WERI-Rb-1 (cell line): ENCODE results near the gene RSRP1.
"Not testable (repeated sequence)": the region's sequence is repeated elsewhere in the genome, so short reads cannot be mapped to it uniquely, and the experiment has no call there.

Source experiments
- DNase-seq: peaks from one replicate; pipeline ENCODE4 v3.0.0-alpha.2; 2020
- H3K27ac ChIP-seq: fragments of 250-450 bp; sonication (Bioruptor Pico); 2 replicates; pipeline ENCODE4 v1.5.1; 2020; ENCODE audit warnings: mild to moderate bottlenecking, moderate library complexity
- H3K27me3 ChIP-seq: fragments of 250-450 bp; sonication (Bioruptor Pico); 2 replicates; pipeline ENCODE4 v1.5.1; 2021; ENCODE audit warnings: mild to moderate bottlenecking, low read depth, moderate library complexity; ENCODE audit not compliant: insufficient read depth, severe bottlenecking
- H3K36me3 ChIP-seq: fragments of 250-450 bp; sonication (Bioruptor Pico); 2 replicates; pipeline ENCODE4 v1.5.1; 2020; ENCODE audit warnings: mild to moderate bottlenecking, moderate library complexity
- H3K4me3 ChIP-seq: 2 replicates; pipeline ENCODE4 v1.5.1; 2011; ENCODE audit warnings: low read depth, mild to moderate bottlenecking, control low read depth, low read length
- H3K9me3 ChIP-seq: fragments of 250-450 bp; sonication (Bioruptor Pico); 2 replicates; pipeline ENCODE4 v1.5.1; 2021; ENCODE audit warnings: mild to moderate bottlenecking, moderate library complexity; ENCODE audit not compliant: severe bottlenecking
- TF ChIP-seq, protein P1 (sequence below): IDR thresholded peaks from 2 replicates; pipeline ENCODE4 v1.5.1; 2011; ENCODE audit warnings: low read depth, mild to moderate bottlenecking, control low read depth, inconsistent platforms, low read length

Gene RSRP1

DNA sequence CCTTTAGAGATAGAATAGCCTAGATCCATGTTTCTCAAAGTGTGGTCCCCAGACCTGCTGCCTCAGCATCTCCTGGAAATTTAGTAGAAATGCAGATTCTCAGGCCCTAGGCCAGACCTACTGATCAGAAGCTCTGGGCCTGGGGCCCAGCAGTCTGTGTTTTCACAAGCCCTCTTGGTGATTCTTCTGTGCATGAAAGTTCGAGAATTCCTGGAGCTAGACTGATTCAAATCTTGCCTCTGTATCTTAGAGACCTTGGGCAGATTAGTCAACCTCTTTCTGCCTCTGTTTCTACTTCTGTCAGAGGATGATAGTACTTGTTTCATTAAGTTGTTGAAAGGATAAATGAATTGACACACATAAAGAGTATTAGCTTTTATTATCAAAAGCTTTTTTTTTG is 30.0 kb upstream of the RSRP1 start:
- not testable (repeated sequence) for H3K9me3 ChIP-seq, H3K27me3 ChIP-seq

DNA sequence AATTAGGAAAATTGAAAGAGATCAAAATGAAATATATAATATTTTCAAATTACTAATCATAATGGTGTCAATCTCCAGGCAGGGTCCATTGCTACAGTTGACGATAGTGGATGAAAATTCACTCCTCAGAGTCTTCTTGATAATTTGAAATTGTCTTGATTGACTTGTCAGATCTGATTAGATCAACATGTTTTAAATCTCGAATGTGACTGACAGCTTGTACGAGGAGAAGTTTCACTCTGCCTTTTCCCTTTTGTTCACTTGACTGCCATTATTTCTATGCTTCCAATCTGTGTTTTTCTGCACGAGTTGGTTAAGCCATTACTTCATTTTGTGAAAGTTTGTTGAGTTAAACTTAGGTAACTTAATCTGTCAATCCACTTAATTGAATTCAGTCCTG is 28.4 kb upstream of the RSRP1 start:
- H3K4me3 ChIP-seq, H3K36me3 ChIP-seq, DNase-seq, H3K9me3 ChIP-seq, H3K27ac ChIP-seq, H3K27me3 ChIP-seq: not testable (repeated sequence)

More for the DNA sequence above, 30.0 kb upstream of the RSRP1 start:
- H3K36me3 ChIP-seq, DNase-seq, H3K27ac ChIP-seq, H3K4me3 ChIP-seq: not testable (repeated sequence)

DNA sequence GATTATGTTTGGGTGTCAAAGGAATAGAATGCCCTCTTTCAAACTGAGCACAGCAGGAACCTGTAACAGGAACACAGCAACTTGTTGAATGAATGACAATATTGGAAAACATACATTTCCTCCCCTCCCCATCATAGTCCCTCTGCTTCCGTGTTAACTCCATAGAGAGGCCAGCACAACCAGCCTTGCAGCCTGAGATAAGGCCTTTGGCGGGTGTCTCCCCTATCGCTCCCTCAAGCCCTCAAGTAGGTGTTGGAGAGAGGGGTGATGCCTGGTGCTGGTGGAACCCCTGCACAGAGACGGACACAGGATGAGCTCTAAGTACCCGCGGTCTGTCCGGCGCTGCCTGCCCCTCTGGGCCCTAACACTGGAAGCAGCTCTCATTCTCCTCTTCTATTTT is 25.0 kb upstream of the RSRP1 start, which contains the start of gene RHD:
Gene RHD (plus strand): TSS at position 272 of the 400 bp plus-strand sequence. CDS start 39 bp downstream, at position 311.
- not testable (repeated sequence) for H3K9me3 ChIP-seq, H3K27me3 ChIP-seq, H3K4me3 ChIP-seq, H3K27ac ChIP-seq, DNase-seq, H3K36me3 ChIP-seq

DNA sequence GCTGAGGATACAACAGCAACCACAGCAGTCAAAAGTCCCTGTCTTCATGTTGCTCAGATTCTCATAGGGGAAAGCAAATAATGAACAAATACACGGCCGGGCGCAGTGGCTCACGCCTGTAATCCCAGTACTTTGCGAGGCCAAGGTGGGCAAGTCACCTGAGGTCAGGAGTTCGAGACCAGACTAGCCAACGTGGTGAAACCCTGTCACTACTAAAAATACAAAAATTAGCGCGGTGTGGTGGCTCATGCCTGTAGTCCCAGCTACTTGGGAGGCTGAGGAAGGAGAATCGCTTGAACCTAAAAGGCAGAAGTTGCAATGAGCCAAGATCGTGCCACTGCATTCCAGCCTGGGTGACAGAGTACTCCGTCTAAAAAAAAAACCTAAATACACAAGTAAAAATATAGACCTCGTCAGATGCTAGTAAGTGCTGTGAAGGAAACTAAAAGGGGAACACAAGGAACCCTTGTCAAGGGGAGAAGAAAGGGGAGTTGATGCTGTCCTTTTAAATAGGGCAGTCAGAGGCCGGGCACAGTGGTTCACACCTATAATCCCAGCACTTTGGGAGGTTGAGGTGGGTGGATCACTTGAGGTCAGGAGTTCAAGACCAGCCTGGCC is 21.0 kb upstream of the RSRP1 start:
- H3K27ac ChIP-seq, H3K27me3 ChIP-seq, H3K9me3 ChIP-seq, DNase-seq, H3K36me3 ChIP-seq: not testable (repeated sequence)
- H3K4me3 ChIP-seq = peak overlapping the region; percentile 46

DNA sequence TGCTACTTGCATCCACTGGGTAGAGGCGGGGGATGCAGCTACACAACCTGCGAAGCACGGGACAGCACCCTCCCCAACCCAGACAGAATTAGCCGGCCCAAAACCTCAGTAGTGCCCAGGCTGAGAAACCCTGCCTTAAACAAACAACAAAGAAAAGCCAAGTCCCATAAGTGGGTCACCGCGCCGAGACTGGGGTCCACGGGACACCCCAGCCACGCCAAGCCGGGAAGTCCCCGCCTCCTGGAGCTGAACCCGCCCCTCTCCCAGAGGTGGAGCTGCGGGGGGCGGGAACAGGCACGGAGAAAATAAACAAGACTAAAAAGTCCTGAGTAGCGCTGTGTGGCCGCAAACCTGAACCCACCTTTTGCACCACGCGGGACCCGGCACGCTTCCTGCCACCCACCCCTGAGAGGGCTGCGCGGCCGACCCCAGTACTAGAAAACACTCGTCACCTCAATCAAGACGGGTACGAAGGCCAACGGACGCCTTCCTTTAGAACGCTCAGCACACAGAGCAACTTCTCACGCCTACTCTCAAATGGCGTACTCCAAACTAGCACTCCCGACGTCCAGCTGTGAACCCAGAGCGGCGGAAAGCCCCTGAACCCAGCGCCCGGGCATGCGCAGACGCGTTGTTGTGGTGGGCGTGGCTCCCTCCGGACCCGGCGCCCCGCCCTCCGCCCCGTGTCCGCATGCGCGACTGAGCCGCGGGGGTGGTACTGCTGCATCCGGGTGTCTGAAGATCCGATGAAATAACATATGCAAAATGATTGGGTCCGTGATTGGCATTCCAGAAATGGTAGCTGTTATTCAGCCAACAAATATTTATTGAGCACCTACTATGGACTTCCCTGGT is 20.3 kb upstream of the RSRP1 start:
- H3K27ac ChIP-seq, H3K9me3 ChIP-seq, H3K36me3 ChIP-seq, H3K27me3 ChIP-seq: not testable (repeated sequence)
- peak; percentile 63 for DNase-seq
- peak overlapping the region; percentile 46 for H3K4me3 ChIP-seq

DNA sequence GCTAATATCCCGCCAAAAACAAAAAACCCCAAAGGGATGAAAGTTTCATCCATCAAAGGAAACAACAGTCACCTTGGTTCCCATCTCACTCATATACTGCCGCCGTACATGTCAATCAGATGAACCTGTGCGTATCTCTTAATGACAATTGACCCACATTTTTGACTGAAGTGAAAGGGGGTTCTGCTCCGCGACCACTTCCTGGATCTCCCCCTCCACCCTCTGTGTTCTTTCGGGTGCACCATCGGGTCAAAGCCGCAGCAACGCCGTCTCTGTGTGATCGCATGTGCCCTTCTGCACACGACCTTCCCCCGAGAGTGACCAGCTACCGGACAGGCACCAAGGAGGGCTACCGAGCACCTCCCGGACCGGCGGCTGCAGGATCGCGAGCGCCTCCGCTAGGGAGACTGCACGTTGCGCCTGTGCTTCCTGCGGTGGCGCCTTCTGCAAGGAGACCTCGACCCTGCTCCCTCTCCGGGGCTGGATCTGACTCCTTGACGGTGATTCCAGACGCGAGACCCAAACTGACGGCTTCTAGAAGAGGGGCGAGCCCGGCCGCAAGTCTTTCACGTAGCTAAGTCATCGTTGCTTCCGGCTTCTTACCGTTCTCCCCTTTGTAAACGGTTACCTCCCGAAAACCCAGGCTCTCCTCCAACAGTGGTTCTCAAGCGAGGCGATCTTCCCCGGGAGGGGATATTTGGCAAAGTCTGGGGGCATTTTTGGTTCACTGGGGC is 19.5 kb upstream of the RSRP1 start:
- H3K36me3 ChIP-seq, H3K27ac ChIP-seq, H3K27me3 ChIP-seq, DNase-seq, H3K9me3 ChIP-seq: not testable (repeated sequence)
- H3K4me3 ChIP-seq = peak overlapping the region; percentile 46

DNA sequence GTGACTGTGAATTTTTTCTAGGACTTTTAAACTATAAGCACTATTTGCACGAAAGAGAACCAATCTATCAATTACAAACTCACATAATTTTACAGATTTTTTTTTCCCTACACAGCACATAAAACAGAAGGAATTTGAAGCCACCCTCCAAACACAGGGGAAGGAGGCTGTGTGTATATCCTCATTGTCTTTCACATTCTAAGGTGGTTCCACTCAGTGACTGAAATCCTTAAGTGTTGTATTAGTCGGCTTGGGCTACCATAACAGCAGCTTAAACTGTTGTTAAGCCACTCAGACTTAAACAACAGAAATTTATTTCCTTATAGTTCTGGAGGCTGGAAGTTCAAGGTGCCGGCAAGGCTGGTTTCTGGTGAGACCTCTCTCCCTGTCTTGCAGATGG is 13.1 kb upstream of the RSRP1 start:
- not testable (repeated sequence) for H3K27me3 ChIP-seq, H3K36me3 ChIP-seq, H3K27ac ChIP-seq, H3K9me3 ChIP-seq, DNase-seq, H3K4me3 ChIP-seq

DNA sequence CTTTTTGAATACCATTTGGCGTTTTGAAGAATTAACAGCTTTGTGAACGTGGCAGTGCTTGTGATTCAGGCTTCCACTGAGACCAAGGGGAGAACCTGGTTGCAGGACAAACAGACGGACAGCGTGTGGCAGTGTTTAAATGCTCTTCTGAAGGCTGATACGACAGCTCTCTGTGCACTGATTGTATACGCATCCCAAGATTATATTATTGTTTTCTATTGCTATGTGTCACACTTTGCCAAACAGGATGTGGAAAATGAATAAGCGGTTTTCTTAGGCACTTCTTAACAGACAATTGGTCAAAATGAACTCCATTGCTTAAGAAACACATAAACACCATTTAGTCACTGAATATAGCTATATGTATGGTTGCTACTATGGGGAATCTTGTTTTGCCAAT is 12.6 kb upstream of the RSRP1 start:
- H3K9me3 ChIP-seq, H3K36me3 ChIP-seq, H3K27ac ChIP-seq, H3K27me3 ChIP-seq, H3K4me3 ChIP-seq, DNase-seq: not testable (repeated sequence)
- TF ChIP-seq, protein P1, sequence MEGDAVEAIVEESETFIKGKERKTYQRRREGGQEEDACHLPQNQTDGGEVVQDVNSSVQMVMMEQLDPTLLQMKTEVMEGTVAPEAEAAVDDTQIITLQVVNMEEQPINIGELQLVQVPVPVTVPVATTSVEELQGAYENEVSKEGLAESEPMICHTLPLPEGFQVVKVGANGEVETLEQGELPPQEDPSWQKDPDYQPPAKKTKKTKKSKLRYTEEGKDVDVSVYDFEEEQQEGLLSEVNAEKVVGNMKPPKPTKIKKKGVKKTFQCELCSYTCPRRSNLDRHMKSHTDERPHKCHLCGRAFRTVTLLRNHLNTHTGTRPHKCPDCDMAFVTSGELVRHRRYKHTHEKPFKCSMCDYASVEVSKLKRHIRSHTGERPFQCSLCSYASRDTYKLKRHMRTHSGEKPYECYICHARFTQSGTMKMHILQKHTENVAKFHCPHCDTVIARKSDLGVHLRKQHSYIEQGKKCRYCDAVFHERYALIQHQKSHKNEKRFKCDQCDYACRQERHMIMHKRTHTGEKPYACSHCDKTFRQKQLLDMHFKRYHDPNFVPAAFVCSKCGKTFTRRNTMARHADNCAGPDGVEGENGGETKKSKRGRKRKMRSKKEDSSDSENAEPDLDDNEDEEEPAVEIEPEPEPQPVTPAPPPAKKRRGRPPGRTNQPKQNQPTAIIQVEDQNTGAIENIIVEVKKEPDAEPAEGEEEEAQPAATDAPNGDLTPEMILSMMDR = peak; percentile 32; the same call in 1 of the 2 replicates

DNA sequence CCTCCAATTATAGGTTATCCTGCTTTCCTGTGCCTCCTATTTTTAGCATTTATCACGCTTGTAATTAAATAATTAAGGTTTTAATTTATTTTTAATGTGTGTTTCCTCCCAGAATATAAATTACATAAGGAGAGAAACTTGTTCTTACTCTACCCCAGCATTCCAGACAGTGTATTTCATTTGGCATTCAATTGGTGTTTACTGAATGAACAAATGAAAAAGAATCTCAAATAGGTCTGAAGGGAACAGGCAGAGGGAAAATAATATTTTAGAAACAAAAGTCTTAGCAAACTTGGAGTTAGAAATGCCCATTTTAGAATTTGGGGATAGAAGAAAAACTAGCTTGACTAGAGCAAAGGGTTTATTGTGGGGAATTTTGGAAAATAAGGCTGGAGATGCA is 9.9 kb upstream of the RSRP1 start:
- H3K27me3 ChIP-seq = no peaks in the 10 kb centered on the region
- TF ChIP-seq, protein P1 = no peak
- no peaks in the 10 kb centered on the region for H3K9me3 ChIP-seq
- no peak overlapping the region for H3K4me3 ChIP-seq
- DNase-seq = no peak
- H3K27ac ChIP-seq = no peak overlapping the region
- no peaks in the 10 kb centered on the region for H3K36me3 ChIP-seq
